ENCODE results near the gene GNAS. TPM values are rescaled to one million over a fixed set of nuclear protein-coding genes. Genes with fewer than 3 reads are reported as not detected.

The GNAS gene
- total RNA-seq, 2 donors from 2014 or later: 1,246 to 1,267 TPM

- H3K4me3 ChIP-seq (ENCODE audit: low read length): no peak overlapping the region
- no peak overlapping the region for H3K27ac ChIP-seq (ENCODE audit: low read depth, low read length)
- DNase-seq: no peak
- Mint-ChIP-seq H3K4me3 (no peak overlapping the region), H3K4me1 (peaks cover 34% of the 10 kb centered on the region), H3K36me3 (ENCODE audit: low read depth) (no peaks in the 10 kb centered on the region), H3K27me3 (ENCODE audit: insufficient read depth) (no peaks in the 10 kb centered on the region), H3K27ac (no peak overlapping the region), H3K9me3 (no peaks in the 10 kb centered on the region)
- no peaks in the 10 kb centered on the region for H3K9me3 ChIP-seq (ENCODE audit: control insufficient read depth, low read length)
- WGBS, 2 experiments (ENCODE audit: insufficient coverage in 1 of 2, insufficient read length in 1 of 2): 93% methylated on average over 1 of the region's 1 CpG; no CpG with 5 or more reads in 1 of the 2 experiments
- peaks cover 8% of the 10 kb centered on the region for H3K27me3 ChIP-seq (ENCODE audit: control insufficient read depth, insufficient read depth, low read length, poor library complexity, severe bottlenecking)
- TF ChIP-seq CTCF (conservative IDR thresholded peaks at IDR 0.05): no peak
- no peaks in the 10 kb centered on the region for H3K36me3 ChIP-seq (ENCODE audit: control insufficient read depth, insufficient read depth, low read length)
- no peak overlapping the region for H3K9ac ChIP-seq (ENCODE audit: extremely low read depth, low read length, poor library complexity, severe bottlenecking)
- H3K4me1 ChIP-seq (ENCODE audit: control insufficient read depth, insufficient read depth, low read length): peaks cover 15% of the 10 kb centered on the region
Observed at GRCh38 chr20:58874469-58874868, 22.0 kb downstream of the GNAS start.

GRCh38 chr20:58875111-58875510, 22.6 kb downstream of the GNAS start:
- Histone ChIP-seq H3K27me3 (ENCODE audit: control insufficient read depth, insufficient read depth, low read length, poor library complexity, severe bottlenecking) (peaks cover 8% of the 10 kb centered on the region), H3K4me3 (ENCODE audit: low read length) (no peak overlapping the region), H3K36me3 (ENCODE audit: control insufficient read depth, insufficient read depth, low read length) (no peaks in the 10 kb centered on the region), H3K9me3 (ENCODE audit: control insufficient read depth, low read length) (no peaks in the 10 kb centered on the region), H3K9ac (ENCODE audit: extremely low read depth, low read length, poor library complexity, severe bottlenecking) (no peak overlapping the region), H3K4me1 (ENCODE audit: control insufficient read depth, insufficient read depth, low read length) (peaks cover 15% of the 10 kb centered on the region), H3K27ac (ENCODE audit: low read depth, low read length) (no peak overlapping the region)
- DNase-seq: no peak
- no peak overlapping the region for H3K4me3 Mint-ChIP-seq
- TF ChIP-seq CTCF (conservative IDR thresholded peaks at IDR 0.05): no peak
- H3K27ac Mint-ChIP-seq: no peak overlapping the region
- H3K9me3 Mint-ChIP-seq: no peaks in the 10 kb centered on the region
- WGBS, 2 experiments (ENCODE audit: insufficient coverage in 1 of 2, insufficient read length in 1 of 2): 63 to 69% methylated on average over 3 of the region's 3 CpGs
- peaks cover 34% of the 10 kb centered on the region for H3K4me1 Mint-ChIP-seq
- H3K36me3 Mint-ChIP-seq (ENCODE audit: low read depth): no peaks in the 10 kb centered on the region
- H3K27me3 Mint-ChIP-seq (ENCODE audit: insufficient read depth): peaks cover 2% of the 10 kb centered on the region

- 80 to 81% methylated on average over 9 to 12 of the region's 12 CpGs for WGBS, 2 experiments (ENCODE audit: insufficient coverage in 1 of 2, insufficient read length in 1 of 2)
- no peak overlapping the region for H3K4me3 Mint-ChIP-seq
- peaks cover 8% of the 10 kb centered on the region for H3K27me3 ChIP-seq (ENCODE audit: control insufficient read depth, insufficient read depth, low read length, poor library complexity, severe bottlenecking)
- no peak overlapping the region for H3K27ac ChIP-seq (ENCODE audit: low read depth, low read length)
- no peaks in the 10 kb centered on the region for H3K36me3 Mint-ChIP-seq (ENCODE audit: low read depth)
- TF ChIP-seq CTCF (conservative IDR thresholded peaks at IDR 0.05): no peak
- H3K27ac Mint-ChIP-seq: no peak overlapping the region
- H3K4me1 ChIP-seq (ENCODE audit: control insufficient read depth, insufficient read depth, low read length): peaks cover 15% of the 10 kb centered on the region
- H3K27me3 Mint-ChIP-seq (ENCODE audit: insufficient read depth): peaks cover 3% of the 10 kb centered on the region
- H3K9ac ChIP-seq (ENCODE audit: extremely low read depth, low read length, poor library complexity, severe bottlenecking): no peak overlapping the region
- no peaks in the 10 kb centered on the region for H3K9me3 Mint-ChIP-seq
- no peak overlapping the region for H3K4me3 ChIP-seq (ENCODE audit: low read length)
- DNase-seq: no peak
- no peaks in the 10 kb centered on the region for H3K9me3 ChIP-seq (ENCODE audit: control insufficient read depth, low read length)
- H3K36me3 ChIP-seq (ENCODE audit: control insufficient read depth, insufficient read depth, low read length): no peaks in the 10 kb centered on the region
- H3K4me1 Mint-ChIP-seq: peaks cover 34% of the 10 kb centered on the region
Observed at GRCh38 chr20:58875541-58876134, 23.1 kb downstream of the GNAS start.
